Esophagus muscularis mucosa (tissue), 4 donors: ENCODE results near the gene GNPTG.

Source experiments
- CTCF ChIP-seq, 3 experiments: fragments of 200-600 bp in 2 of 3; fragments of 450-650 bp in 1 of 3; sonication (generic) in 2 of 3; IDR thresholded peaks; one replicate each; pipeline ENCODE4 v1.5.1; 2017 to 2019; ENCODE audit warnings: antibody characterized with exemption in 3 of 3, mild to moderate bottlenecking in 2 of 3, moderate library complexity in 1 of 3
- EP300 ChIP-seq: sonication (generic); formaldehyde crosslinking; IDR thresholded peaks from one replicate; pipeline ENCODE4 v1.6.1; 2017; ENCODE audit warnings: antibody characterized with exemption
- POLR2A ChIP-seq: fragments of 450-650 bp; IDR thresholded peaks from one replicate; pipeline ENCODE4 v1.6.1; 2017; ENCODE audit warnings: antibody characterized with exemption, moderate library complexity, mild to moderate bottlenecking, low read depth
- POLR2AphosphoS5 ChIP-seq, 2 donors: sonication (generic); formaldehyde crosslinking; IDR thresholded peaks; one replicate each; pipeline ENCODE4 v1.6.1; 2017; ENCODE audit warnings: antibody characterized with exemption in 2 of 2

- no peak for TF ChIP-seq CTCF (IDR thresholded peaks at IDR 0.05)
- no peak for TF ChIP-seq POLR2A
- TF ChIP-seq POLR2AphosphoS5 (IDR thresholded peaks at IDR 0.05) = no peak
- no peak for TF ChIP-seq EP300
Observed at GRCh38 chr16:1317479-1318267, 34.1 kb upstream of the GNPTG start.
